ENCODE data around the gene SREBF2.
A peak's percentile ranks its signal among the peaks of the same experiment; 100 is the strongest.

SREBF2 gene

DNA sequence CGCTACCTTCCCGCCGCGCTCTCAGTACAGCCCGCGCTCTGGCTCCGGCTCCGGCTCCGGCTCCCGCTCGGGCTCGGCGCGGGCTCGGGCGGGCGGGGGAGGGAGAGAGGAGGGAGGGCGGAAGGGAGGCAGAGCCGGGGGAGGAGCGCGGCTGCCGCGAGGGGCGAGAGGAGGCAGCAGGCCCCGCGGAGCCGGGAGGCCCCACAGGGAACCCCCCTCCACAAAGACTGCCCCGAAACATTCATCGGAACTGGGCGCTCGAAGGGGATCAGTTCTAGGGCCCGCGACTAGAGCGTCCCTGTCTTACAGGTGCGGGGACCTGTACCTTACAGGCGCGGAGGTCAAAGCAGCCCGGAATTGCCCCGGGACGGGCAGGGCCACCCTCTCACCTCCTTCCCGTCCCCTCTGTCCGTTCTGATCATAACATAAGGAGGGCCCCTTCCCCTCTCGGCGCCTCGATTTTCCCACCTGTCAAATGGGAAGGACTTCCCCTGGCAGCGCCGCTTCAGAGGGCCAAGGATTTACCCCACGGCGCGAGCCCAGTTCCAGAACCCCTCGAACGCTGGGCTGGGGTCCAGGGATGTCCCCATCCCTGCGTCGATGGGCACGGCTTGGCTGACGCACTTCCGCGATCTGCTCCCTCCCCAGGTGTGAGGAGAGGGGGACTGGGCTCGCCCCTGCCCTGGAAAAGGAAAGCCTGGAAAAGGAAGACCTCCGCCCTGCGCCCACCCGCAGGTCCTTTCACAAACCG, 82.3 kb downstream of the SREBF2 start, which contains the start of gene SHISA8:
Gene SHISA8, minus strand, starts transcription at position 40 of the 751 bp plus-strand sequence. CDS start 407 bp downstream, outside the sequence.
- no peaks in the 10 kb centered on the region for H3K36me3 Mint-ChIP-seq

DNA sequence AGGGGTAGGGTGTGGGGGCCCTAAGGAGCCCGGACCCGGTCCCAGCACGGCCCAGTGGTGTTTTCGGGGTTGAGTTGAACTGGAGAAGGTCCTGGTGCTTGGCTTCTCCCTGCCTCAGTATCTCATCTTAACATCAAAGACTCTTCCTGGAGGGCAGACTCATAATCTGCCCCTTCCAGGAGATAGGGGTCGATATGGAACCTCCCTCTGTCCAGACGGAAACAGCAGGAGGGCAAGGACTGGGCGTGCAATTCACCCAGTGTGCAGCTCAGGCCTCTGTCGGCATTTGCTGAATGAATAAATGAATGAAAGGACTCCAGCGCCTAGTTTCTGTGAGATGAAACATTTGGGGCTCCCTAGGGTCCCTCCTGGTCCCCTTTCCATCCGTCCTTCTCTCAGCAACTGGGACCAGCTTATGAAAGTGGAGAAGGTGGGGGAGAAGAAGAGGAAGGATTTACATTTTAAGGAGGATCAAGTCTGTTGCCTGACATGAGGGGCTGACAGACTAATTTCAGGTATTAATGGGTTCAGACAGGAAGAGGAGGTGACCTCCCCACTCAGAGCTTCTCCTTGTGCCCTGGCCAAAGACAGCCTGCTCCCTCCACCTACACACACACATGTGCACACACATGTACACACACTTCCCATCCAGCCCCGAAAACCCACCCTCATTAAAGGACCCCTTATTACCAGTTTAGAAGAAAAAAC, 83.0 kb downstream of the SREBF2 start:
- Mint-ChIP-seq H3K27me3 (peaks cover 94% of the 10 kb centered on the region), H3K4me1 (peaks cover 32% of the 10 kb centered on the region), H3K9me3 (no peaks in the 10 kb centered on the region), H3K27ac (no peak overlapping the region), H3K4me3 (no peak overlapping the region), H3K36me3 (no peaks in the 10 kb centered on the region)
- CTCF ChIA-PET, result interaction anchor here (2.5 to 2.7 kb wide), 2 partner anchors 10 to 25 kb away, joined by 8 to 9 read pairs; partner anchors contain the start of gene TNFRSF13C
- DNase-seq, result no peak

More for the DNA sequence above, 82.3 kb downstream of the SREBF2 start, which contains the start of gene SHISA8:
- Mint-ChIP-seq H3K27me3 (peaks cover 94% of the 10 kb centered on the region), H3K4me3 (peak within 1 kb of the TSS; percentile 43), H3K9me3 (no peaks in the 10 kb centered on the region), H3K27ac (no peak within 1 kb of the TSS), H3K4me1 (peaks cover 30% of the 10 kb centered on the region)
- CTCF ChIA-PET, result interaction anchor here (2.5 to 2.7 kb wide), 2 partner anchors 11 to 25 kb away, joined by 8 to 9 read pairs; partner anchors contain the start of gene TNFRSF13C
- peak; percentile 75 for DNase-seq

DNA sequence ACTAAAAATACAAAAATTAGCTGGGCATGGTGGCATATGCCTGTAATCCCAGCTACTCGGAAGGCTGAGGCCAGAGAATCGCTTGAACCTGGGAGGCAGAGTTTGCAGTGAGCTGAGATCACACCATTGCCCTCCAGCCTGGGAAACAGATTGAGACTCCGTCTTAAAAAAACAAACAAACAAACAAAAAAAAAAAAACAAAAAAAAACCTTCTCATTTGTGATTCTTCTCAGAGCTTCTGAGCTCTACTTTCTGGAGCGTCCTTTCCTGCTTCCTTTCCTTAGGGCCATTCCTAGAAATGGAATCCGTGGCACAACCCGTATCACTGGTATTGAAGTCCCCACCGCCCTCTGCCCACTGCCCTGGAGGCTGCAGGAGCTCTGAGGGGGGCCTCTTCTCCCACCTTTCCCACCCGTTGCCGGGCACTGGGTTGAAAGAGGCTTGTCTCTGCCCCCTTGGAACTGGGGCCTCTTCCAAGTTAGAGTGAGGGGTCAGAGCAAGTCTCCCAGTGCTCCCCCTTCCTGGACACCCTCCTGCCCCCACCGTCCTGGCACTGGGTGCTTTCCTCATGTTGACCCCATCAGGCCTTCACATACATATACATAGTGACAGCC, 83.9 kb downstream of the SREBF2 start:
- no peak for DNase-seq
- no peaks in the 10 kb centered on the region for H3K9me3 Mint-ChIP-seq
- CTCF ChIA-PET, result interaction anchor here (2.5 to 2.7 kb wide), 2 partner anchors 9 to 24 kb away, joined by 8 to 9 read pairs; partner anchors contain the start of gene TNFRSF13C
- no peak overlapping the region for H3K4me3 Mint-ChIP-seq
- no peaks in the 10 kb centered on the region for H3K36me3 Mint-ChIP-seq
- peaks cover 28% of the 10 kb centered on the region for H3K4me1 Mint-ChIP-seq
- H3K27ac Mint-ChIP-seq, result no peak overlapping the region
- peaks cover 93% of the 10 kb centered on the region for H3K27me3 Mint-ChIP-seq

DNA sequence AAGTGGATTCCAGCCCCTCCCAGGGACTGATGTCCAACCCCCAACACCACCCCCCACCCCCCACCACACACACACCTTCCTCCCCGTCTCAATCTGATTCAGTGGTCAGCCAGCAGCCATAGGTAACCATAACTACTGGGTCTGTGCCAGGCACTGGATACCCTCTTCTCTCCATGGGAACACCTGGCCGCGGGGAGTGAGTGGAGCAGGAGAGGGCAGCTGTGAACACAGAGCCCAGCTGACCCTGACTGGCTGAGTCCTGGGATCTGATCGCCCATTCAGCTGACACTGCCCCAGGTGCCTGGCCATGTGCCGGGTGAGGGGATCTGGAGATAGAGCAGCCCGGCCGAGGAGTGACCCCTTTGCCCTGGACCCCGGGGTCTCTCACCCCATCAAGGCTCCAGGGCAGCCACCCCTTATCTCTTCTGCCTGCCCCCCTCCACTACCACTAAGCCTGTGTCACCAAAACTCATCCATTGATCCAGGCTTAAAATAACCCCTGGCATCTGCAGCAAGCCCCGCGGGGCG, 84.5 kb downstream of the SREBF2 start:
- no peak for DNase-seq
- CTCF ChIA-PET, result interaction anchor here (2.5 to 2.7 kb wide), 2 partner anchors 9 to 23 kb away, joined by 8 to 9 read pairs; partner anchors contain the start of gene TNFRSF13C
- no peaks in the 10 kb centered on the region for H3K36me3 Mint-ChIP-seq
- no peak overlapping the region for H3K27ac Mint-ChIP-seq
- no peaks in the 10 kb centered on the region for H3K9me3 Mint-ChIP-seq
- peaks cover 93% of the 10 kb centered on the region for H3K27me3 Mint-ChIP-seq
- peaks cover 26% of the 10 kb centered on the region for H3K4me1 Mint-ChIP-seq
- no peak overlapping the region for H3K4me3 Mint-ChIP-seq

- H3K36me3 Mint-ChIP-seq, result no peaks in the 10 kb centered on the region
Observed at GRCh38 chr22:41917903-41918791, 85.2 kb downstream of the SREBF2 start.

DNA sequence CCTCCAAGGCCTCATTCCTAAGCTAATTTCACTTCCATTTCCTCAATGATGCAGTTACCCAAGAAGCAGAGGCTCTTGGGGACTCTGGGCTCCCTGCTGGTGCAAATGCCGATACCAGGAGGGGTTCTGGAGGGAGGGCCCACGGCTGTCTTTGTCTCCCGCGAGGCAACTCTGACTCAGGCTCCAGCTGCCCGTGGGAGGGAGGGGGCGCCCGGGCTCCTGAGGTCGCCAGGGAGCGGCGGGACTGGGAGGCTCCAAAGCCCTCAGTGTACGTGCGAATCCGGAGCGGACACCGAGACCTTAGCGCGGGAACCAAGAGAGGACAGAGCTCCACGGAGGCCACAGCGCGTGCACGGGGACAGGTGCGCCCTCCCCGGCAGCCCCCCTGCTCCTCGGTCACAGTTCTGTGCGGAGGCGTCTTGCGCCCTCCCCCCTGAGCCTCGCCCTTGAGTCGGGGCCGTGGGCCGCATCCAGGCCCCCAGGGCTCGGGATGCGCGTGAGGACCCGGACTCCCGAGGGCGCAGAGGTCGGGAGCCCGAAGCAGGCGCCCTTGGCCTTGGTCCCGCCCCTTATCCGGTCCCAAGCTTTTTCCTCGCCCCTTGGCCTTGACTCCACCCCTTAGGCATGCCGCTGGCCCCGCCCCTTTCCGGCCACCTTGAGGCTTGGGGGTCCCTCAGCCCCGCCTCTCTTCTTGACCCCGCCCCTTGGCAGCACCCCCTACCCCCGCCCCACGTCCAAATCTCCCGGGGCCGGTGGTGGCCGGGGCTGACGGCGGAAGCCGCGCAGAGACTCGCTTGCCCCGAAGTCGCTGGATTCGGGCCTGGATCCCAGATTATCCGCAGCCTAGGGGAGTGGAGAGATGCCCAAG, 86.7 kb downstream of the SREBF2 start:
- H3K27ac Mint-ChIP-seq, result peak overlapping the region; percentile 58
- CTCF ChIA-PET, result interaction anchor here (1.0 kb wide), 1 partner anchor 222 kb away, joined by 3 read pairs; no protein-coding TSS in a partner anchor
- H3K4me3 Mint-ChIP-seq, result peak overlapping the region; percentile 52
- H3K4me1 Mint-ChIP-seq, result peaks cover 22% of the 10 kb centered on the region
- peaks cover 95% of the 10 kb centered on the region for H3K27me3 Mint-ChIP-seq
- no peaks in the 10 kb centered on the region for H3K36me3 Mint-ChIP-seq
- peak; percentile 56 for DNase-seq
- no peaks in the 10 kb centered on the region for H3K9me3 Mint-ChIP-seq

More at GRCh38 chr22:41917903-41918791, 85.2 kb downstream of the SREBF2 start:
- Mint-ChIP-seq H3K9me3 (no peaks in the 10 kb centered on the region), H3K27ac (no peak overlapping the region), H3K4me3 (peak overlapping the region; percentile 41), H3K4me1 (peaks cover 25% of the 10 kb centered on the region), H3K27me3 (peaks cover 93% of the 10 kb centered on the region)
- CTCF ChIA-PET, result interaction anchor here (2.5 to 2.7 kb wide), 2 partner anchors 8 to 22 kb away, joined by 8 to 9 read pairs; partner anchors contain the start of gene TNFRSF13C
- no peak for DNase-seq

- no peaks in the 10 kb centered on the region for H3K36me3 Mint-ChIP-seq
- no peak for DNase-seq
- CTCF ChIA-PET, result no interaction called here
- H3K27ac Mint-ChIP-seq, result no peak overlapping the region
- peaks cover 20% of the 10 kb centered on the region for H3K4me1 Mint-ChIP-seq
- peak overlapping the region; percentile 28 for H3K4me3 Mint-ChIP-seq
- peaks cover 97% of the 10 kb centered on the region for H3K27me3 Mint-ChIP-seq
- no peaks in the 10 kb centered on the region for H3K9me3 Mint-ChIP-seq
Observed at GRCh38 chr22:41920271-41920976, 87.5 kb downstream of the SREBF2 start.

- CTCF ChIA-PET, result interaction anchor here (1.3 kb wide), 1 partner anchor 18 kb away, joined by 7 read pairs; no protein-coding TSS in a partner anchor
- Mint-ChIP-seq H3K4me3 (no peak overlapping the region), H3K4me1 (peaks cover 21% of the 10 kb centered on the region), H3K9me3 (no peaks in the 10 kb centered on the region), H3K36me3 (no peaks in the 10 kb centered on the region), H3K27me3 (peaks cover 93% of the 10 kb centered on the region), H3K27ac (no peak overlapping the region)
- no peak for DNase-seq
Observed at GRCh38 chr22:41922328-41922727, 89.4 kb downstream of the SREBF2 start.

DNA sequence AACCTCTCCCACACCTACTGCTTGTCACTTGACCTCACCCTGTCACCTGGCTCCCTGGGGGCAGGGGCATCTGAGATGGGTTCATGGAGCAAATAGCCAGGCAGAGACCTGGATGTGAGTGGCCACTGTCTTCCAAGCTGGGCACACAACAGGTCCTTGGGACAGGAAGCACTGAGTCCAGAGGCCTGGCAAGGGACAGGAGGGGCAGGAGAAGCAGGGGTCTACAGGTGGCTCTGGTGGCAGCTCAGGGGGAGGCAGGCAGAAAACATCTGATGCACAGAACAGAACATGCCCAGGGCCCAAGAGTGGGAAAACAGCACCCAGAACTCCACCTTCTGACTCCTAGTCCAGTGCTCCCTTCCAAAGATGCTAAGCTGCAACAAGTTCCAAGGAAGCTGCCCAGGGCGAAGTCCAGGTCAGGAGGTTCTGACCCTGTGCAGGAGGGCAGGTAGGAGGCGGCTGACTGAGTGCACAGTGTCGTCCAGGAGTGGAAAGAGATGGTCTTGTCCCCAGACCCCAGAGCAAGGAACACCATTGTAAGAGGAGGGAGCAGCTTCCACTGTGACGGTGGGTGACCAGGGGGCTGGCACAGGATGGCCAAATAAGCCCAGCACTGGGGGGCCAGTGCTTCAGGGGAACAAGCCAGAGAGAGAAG, 90.2 kb downstream of the SREBF2 start:
- H3K4me3 Mint-ChIP-seq, result no peak overlapping the region
- DNase-seq, result no peak
- H3K4me1 Mint-ChIP-seq, result peaks cover 18% of the 10 kb centered on the region
- no peaks in the 10 kb centered on the region for H3K9me3 Mint-ChIP-seq
- no peak overlapping the region for H3K27ac Mint-ChIP-seq
- H3K27me3 Mint-ChIP-seq, result peaks cover 93% of the 10 kb centered on the region
- CTCF ChIA-PET, result interaction anchor here (1.3 kb wide), 1 partner anchor 18 kb away, joined by 7 read pairs; no protein-coding TSS in a partner anchor
- H3K36me3 Mint-ChIP-seq, result no peaks in the 10 kb centered on the region

DNA sequence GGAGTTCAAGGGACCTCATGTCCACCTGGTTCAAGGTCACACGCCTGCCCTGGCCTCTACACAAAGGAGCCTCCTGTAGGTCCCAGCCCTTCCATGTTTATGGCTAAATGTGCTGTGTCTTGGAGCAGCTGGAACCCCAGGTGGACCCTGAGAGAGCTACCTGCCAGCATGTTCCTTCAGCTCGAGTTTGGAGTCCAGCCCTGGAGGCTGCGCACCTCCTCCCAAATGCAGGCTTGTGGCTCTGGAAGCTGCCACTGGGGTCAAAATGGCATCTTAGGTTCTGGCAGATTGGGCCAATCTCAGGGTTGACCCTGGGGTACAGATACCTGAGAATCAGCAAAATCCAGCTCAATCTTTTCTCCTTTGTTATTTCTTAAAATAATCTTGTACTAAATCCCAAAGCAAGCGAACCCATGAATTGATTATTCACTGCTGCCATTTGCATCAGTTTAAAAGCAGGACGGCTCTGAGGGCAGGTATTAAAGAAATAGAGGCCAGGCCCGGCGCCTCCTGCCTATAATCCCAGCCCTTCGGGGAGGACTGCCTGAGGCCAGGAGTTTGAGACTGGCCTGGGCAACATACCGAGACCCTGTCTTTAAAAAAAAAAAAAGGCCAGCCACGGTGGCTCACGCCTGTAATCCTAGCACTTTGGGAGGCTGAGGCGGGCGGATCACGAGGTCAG, 90.8 kb downstream of the SREBF2 start:
- Mint-ChIP-seq H3K27me3 (peaks cover 90% of the 10 kb centered on the region), H3K4me3 (no peak overlapping the region), H3K27ac (no peak overlapping the region), H3K4me1 (peaks cover 16% of the 10 kb centered on the region), H3K36me3 (no peaks in the 10 kb centered on the region), H3K9me3 (no peaks in the 10 kb centered on the region)
- no peak for DNase-seq
- CTCF ChIA-PET, result interaction anchor here (1.2 to 1.3 kb wide), 2 partner anchors 17 to 77 kb away, joined by 3 to 7 read pairs; no protein-coding TSS in a partner anchor
